Suprapubic skin (tissue), 4 donors: Measurements from ENCODE around the gene GALNT17.

Experiments used
- POLR2A ChIP-seq, 2 donors: fragments of 450-650 bp; IDR thresholded peaks; one replicate each; pipeline ENCODE4 v1.6.1; 2017; ENCODE audit warnings: antibody characterized with exemption in 2 of 2, mild to moderate bottlenecking in 2 of 2, moderate library complexity in 2 of 2
- POLR2AphosphoS5 ChIP-seq, 3 donors: sonication (generic); formaldehyde crosslinking; IDR thresholded peaks; one replicate each; pipeline ENCODE4 v1.6.1; 2017; ENCODE audit warnings: antibody characterized with exemption in 3 of 3
- TF ChIP-seq, protein P1 (sequence below), 2 donors: fragments of 200-600 bp in 1 of 2; fragments of 450-650 bp in 1 of 2; sonication (generic) in 1 of 2; IDR thresholded peaks; one replicate each; pipeline ENCODE4 v1.5.1; 2016 to 2019; ENCODE audit warnings: antibody characterized with exemption in 2 of 2, mild to moderate bottlenecking in 1 of 2, moderate library complexity in 1 of 2

DNA sequence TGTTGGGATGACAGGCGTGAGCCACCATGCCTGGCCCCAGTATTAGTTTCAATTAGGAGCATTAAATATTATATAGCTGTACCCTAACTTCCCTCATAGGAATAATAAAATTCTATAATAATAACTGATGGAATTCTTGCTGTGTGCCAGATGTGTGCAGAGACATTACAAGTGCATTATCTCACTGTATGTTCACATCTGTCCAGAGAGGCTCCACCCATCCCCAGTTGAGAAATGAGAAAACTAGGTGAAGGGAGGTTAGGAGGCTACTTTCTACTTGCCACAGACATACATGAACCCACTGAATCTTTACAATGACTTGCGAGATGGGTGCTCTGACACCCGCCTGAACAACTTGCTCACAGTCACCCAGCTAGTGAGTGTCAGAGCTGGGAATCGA is 3.2 kb downstream of the GALNT17 start:
- TF ChIP-seq POLR2AphosphoS5 (IDR thresholded peaks at IDR 0.05) (no peak), POLR2A (IDR thresholded peaks at IDR 0.05) (no peak)
- TF ChIP-seq, protein P1, sequence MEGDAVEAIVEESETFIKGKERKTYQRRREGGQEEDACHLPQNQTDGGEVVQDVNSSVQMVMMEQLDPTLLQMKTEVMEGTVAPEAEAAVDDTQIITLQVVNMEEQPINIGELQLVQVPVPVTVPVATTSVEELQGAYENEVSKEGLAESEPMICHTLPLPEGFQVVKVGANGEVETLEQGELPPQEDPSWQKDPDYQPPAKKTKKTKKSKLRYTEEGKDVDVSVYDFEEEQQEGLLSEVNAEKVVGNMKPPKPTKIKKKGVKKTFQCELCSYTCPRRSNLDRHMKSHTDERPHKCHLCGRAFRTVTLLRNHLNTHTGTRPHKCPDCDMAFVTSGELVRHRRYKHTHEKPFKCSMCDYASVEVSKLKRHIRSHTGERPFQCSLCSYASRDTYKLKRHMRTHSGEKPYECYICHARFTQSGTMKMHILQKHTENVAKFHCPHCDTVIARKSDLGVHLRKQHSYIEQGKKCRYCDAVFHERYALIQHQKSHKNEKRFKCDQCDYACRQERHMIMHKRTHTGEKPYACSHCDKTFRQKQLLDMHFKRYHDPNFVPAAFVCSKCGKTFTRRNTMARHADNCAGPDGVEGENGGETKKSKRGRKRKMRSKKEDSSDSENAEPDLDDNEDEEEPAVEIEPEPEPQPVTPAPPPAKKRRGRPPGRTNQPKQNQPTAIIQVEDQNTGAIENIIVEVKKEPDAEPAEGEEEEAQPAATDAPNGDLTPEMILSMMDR (IDR thresholded peaks at IDR 0.05), result no peak
